ENCODE data around the gene SLC5A9.
A peak's percentile ranks its signal among the peaks of the same experiment; 100 is the strongest.

DNA sequence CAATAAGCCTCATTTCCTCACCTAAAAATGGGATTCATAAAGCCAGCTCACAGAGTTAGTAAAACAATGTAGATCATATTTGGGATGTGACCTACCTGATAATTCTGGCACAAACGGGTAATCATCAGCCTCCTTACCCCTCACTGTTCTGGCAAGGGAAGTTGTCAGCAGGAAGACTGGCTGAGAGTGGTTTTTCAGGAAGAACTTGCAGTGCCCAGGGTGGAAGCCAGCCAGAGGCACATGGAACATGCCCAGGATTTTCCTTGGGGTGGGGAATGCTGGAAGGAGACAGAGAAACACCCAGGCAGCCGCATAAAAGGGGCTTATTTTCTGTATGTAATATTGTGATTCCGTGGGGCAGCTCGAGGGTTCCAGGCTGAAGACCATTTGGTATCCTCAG is 7.7 kb upstream of the SLC5A9 start:
- TF ChIP-seq CTCF (IDR thresholded peaks at IDR 0.05) (no peak), POLR2A (IDR thresholded peaks at IDR 0.05; ENCODE audit: low read depth) (no peak), POLR2AphosphoS5 (IDR thresholded peaks at IDR 0.05) (peak in 1 of 2 donors; percentile 31)

Data from esophagus muscularis mucosa (tissue), 3 donors.